HepG2 (cell line): ENCODE measurements around the gene C1orf74. TPM values are rescaled to one million over a fixed set of nuclear protein-coding genes. Genes with fewer than 3 reads are reported as not detected.

Source experiments
- ATAC-seq: fragments of 200-7000 bp; cut with Tn5 transposase; 3 replicates; pipeline ENCODE4 v1.9.1; 2020; ENCODE audit warnings: mild to moderate bottlenecking, moderate library complexity
- BruUV-seq: library from RNA; stranded (reverse); fragments of 400-500 nt; replicated peaks from 2 replicates; lab custom pipeline; 2021; lab: Mats Ljungman, UMichigan
- CTCF ChIA-PET: fragments of 300-600 bp; formaldehyde crosslinking; extraction: SDS; loops from one replicate; lab custom pipeline; 2021; ENCODE audit warnings: low total read pairs, inconsistent platforms, low intra/inter-chr PET ratio; lab: Yijun Ruan, JAX
- POLR2A ChIA-PET: fragments of 350-600 bp; sonication (Branson Sonifier 250); formaldehyde crosslinking; loops from one replicate; lab custom pipeline; 2020; ENCODE audit warnings: antibody characterized with exemption, inconsistent platforms; lab: Yijun Ruan, JAX
- DNase-seq: peaks from one replicate; pipeline ENCODE4 v3.0.0-alpha.2; 2015; ENCODE audit warnings: low spot score
- FAIRE-seq: peaks from 3 replicates; lab custom pipeline; 2011; peaks lifted over from hg19 to GRCh38; lab: Jason Lieb, UNC
- H2AFZ ChIP-seq: one replicate; pipeline ENCODE4 v1.6.1; 2011; ENCODE audit warnings: low read length, inconsistent platforms
- H3K27ac ChIP-seq: fragments of 300-600 bp; 3 replicates; pipeline ENCODE4 v1.8.0; 2011; ENCODE audit warnings: mixed run types, mild to moderate bottlenecking, mixed read lengths, low read length, inconsistent platforms; ENCODE audit not compliant: insufficient read depth; ENCODE audit errors: extremely low read length
- H3K27me3 ChIP-seq, 2 experiments: fragments of 200-600 bp in 1 of 2; 2 replicates in 1 of 2; 3 replicates in 1 of 2; pipeline versions ENCODE4 v1.6.0 to v1.8.0; 2011; ENCODE audit warnings: low read length in 2 of 2, mild to moderate bottlenecking in 2 of 2, moderate library complexity in 2 of 2, inconsistent platforms in 1 of 2; ENCODE audit not compliant: insufficient read depth in 2 of 2, control insufficient read depth in 1 of 2
- H3K36me3 ChIP-seq, 2 experiments: fragments of 200-600 bp in 1 of 2; replicated peaks in 1 of 2; 2 replicates in 1 of 2; 3 replicates in 1 of 2; pipeline versions ENCODE4 v1.5.1 to v1.8.0; 2011; ENCODE audit warnings: low read length in 2 of 2, inconsistent platforms in 1 of 2; ENCODE audit not compliant: insufficient read depth in 2 of 2, control insufficient read depth in 1 of 2
- H3K4me1 ChIP-seq: 2 replicates; pipeline ENCODE4 v1.5.1; 2012; ENCODE audit warnings: low read length, inconsistent platforms; ENCODE audit not compliant: insufficient read depth
- H3K4me2 ChIP-seq: 2 replicates; pipeline ENCODE4 v1.6.0; 2011; ENCODE audit warnings: low read depth, low read length, inconsistent platforms
- H3K4me3 ChIP-seq, 3 experiments: fragments of 200-600 bp in 1 of 3; sonication (generic), shearing (Covaris generic) in 1 of 3; replicated peaks in 1 of 3; 2 replicates each; pipeline ENCODE4 v1.5.1; 2011 to 2016; ENCODE audit warnings: low read length in 3 of 3, inconsistent platforms in 2 of 3, low read depth in 2 of 3, mild to moderate bottlenecking in 2 of 3, control low read depth in 1 of 3, mixed read lengths in 1 of 3; ENCODE audit not compliant: insufficient read depth in 1 of 3
- H3K79me2 ChIP-seq: one replicate; pipeline ENCODE4 v1.6.1; 2011; ENCODE audit warnings: low read length, inconsistent platforms; ENCODE audit not compliant: insufficient read depth
- H3K9ac ChIP-seq: 2 replicates; pipeline ENCODE4 v1.6.0; 2011; ENCODE audit warnings: mild to moderate bottlenecking, low read depth, low read length, inconsistent platforms; ENCODE audit not compliant: insufficient read depth
- H3K9me3 ChIP-seq: 2 replicates; pipeline ENCODE4 v1.5.1; 2012; ENCODE audit warnings: mild to moderate bottlenecking, low read length
- H4K20me1 ChIP-seq: 2 replicates; pipeline ENCODE4 v1.6.0; 2011; ENCODE audit warnings: inconsistent platforms, mild to moderate bottlenecking, low read length, moderate library complexity; ENCODE audit not compliant: insufficient read depth
- CBX5 ChIP-seq: sonication (generic); formaldehyde crosslinking; IDR thresholded peaks from 2 replicates; pipeline ENCODE4 v1.4.0; 2020; ENCODE audit warnings: missing genetic modification reagents, borderline replicate concordance
- MTA3 ChIP-seq: sonication (generic); formaldehyde crosslinking; IDR thresholded peaks from 2 replicates; pipeline ENCODE4 v1.4.0; 2020; ENCODE audit warnings: missing genetic modification reagents
- NR1H2 ChIP-seq: sonication (generic); formaldehyde crosslinking; IDR thresholded peaks from 2 replicates; pipeline ENCODE4 v1.8.1; 2022; ENCODE audit warnings: low read depth, missing genetic modification reagents, borderline replicate concordance
- ZNF552 ChIP-seq: sonication (generic); formaldehyde crosslinking; IDR thresholded peaks from 2 replicates; pipeline ENCODE4 v1.9.0; 2022; ENCODE audit warnings: missing genetic modification reagents, mild to moderate bottlenecking, borderline replicate concordance
- ZNF615 ChIP-seq: sonication (generic); formaldehyde crosslinking; IDR thresholded peaks from 2 replicates; pipeline ENCODE4 v1.5.0; 2020; ENCODE audit warnings: mild to moderate bottlenecking, missing genetic modification reagents, borderline replicate concordance
- ZSCAN20 ChIP-seq: sonication (generic); formaldehyde crosslinking; IDR thresholded peaks from 2 replicates; pipeline ENCODE4 v1.4.0; 2020; ENCODE audit warnings: missing genetic modification reagents, mild to moderate bottlenecking, borderline replicate concordance
- ZSCAN31 ChIP-seq: sonication (generic); formaldehyde crosslinking; IDR thresholded peaks from 2 replicates; pipeline ENCODE4 v1.5.0; 2020; ENCODE audit warnings: low read depth, mild to moderate bottlenecking, missing genetic modification reagents
- WGBS: methylation state at CpG from one replicate; pipeline ENCODE4 v1.1.6; 2017; ENCODE audit warnings: low lambda C conversion rate; 5-methylcytosine and 5-hydroxymethylcytosine counted together
- in situ Hi-C: cut with HindIII; loops from 2 replicates; pipeline ENCODE4 v1.10.0; 2017; ENCODE audit warnings: low pct_unique_long_range_greater_than_20kb; ENCODE audit not compliant: extremely low pct_ligation_motif_present
- intact Hi-C: fragments of 100-400 bp; cut with micrococcal nuclease; formaldehyde crosslinking; loops from one replicate; pipeline ENCODE4 v1.10.0; 2022; ENCODE audit not compliant: unreplicated experiment
- polyA plus RNA-seq, 8 experiments: library from polyadenylated mRNA; depleted of rRNA in 3 of 8; stranded (reverse) in 7 of 8; unstranded in 1 of 8; fragments of >200 nt; fragmentation: Illumina TruSeq in 4 of 8; extraction: Trizol in 4 of 8; gene quantifications; 2 replicates each; pipeline versions ENCODE4 v1.2.1 to v1.2.3, GENCODE V29; 2011 to 2016; ENCODE audit warnings: low read depth in 4 of 8, missing spikeins in 1 of 8, mixed read lengths in 1 of 8; ENCODE audit not compliant: insufficient read depth in 1 of 8
- total RNA-seq, 5 experiments: library from RNA; depleted of rRNA; stranded (reverse); fragments of >200 nt; fragmentation: Illumina TruSeq; extraction: Trizol; gene quantifications; 2 replicates each; pipeline ENCODE4 v1.2.3, GENCODE V29; 2016; ENCODE audit warnings: low read depth in 1 of 5
- TF ChIP-seq, protein P1 (sequence below): sonication (generic); formaldehyde crosslinking; IDR thresholded peaks from 2 replicates; pipeline ENCODE4 v1.4.0; 2020; ENCODE audit warnings: missing genetic modification reagents, borderline replicate concordance
- TF ChIP-seq, protein P2 (sequence below): sonication (generic); formaldehyde crosslinking; IDR thresholded peaks from 2 replicates; pipeline ENCODE4 v1.9.0; 2021; ENCODE audit warnings: missing genetic modification reagents, borderline replicate concordance

C1orf74 gene
- total and polyA plus RNA-seq, 2 of the 13 experiments (the other 11 are each of a cell fraction or from before 2014, with no cell fraction given): 0.33 to 0.71 TPM

DNA sequence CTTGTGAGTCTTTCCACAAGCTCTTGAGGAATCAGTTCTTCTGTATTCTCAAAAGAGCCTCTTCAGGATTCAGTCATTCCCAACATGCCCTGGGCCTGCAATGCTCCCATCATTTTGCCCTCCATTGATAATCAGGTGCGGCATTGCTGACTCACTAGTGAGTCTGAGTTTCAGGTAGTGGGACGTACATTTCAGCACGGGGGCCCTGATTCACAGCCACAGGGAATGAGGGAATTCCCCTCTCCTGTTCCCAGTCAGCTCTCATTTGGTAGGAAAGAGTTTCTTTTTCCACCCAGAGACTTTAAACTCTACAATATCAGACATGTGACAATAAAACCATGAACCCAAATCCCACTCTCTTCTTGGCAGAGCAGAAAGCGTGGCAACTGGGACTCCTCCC lies 25.3 kb upstream of the C1orf74 start:
- no TSS peak for BruUV-seq
- Histone ChIP-seq H3K4me3 (no peak overlapping the region), H3K36me3 (no peaks in the 10 kb centered on the region), H4K20me1 (no peaks in the 10 kb centered on the region), H3K9ac (no peak overlapping the region), H3K79me2 (no peaks in the 10 kb centered on the region), H2AFZ (no peak overlapping the region), H3K27ac (no peak overlapping the region), H3K4me1 (peaks cover 15% of the 10 kb centered on the region)
- intact Hi-C loops: no loop called here
- ATAC-seq: no peak
- POLR2A ChIA-PET: no interaction called here
- DNase-seq: no peak
- FAIRE-seq: no peak
- TF ChIP-seq ZSCAN20 (CRISPR knock-in tag) (no peak), ZSCAN31 (CRISPR knock-in tag) (no peak), ZNF615 (CRISPR knock-in tag) (no peak), NR1H2 (CRISPR knock-in tag) (no peak)
- TF ChIP-seq, all 625 proteins: peak for 0
- WGBS: 41% methylated on average over 4 of the region's 4 CpGs
- H3K27me3 ChIP-seq: peaks cover 0 to 5% of the 10 kb centered on the region in 2 experiments; a peak in 1 of 5 replicates
- H3K4me2 ChIP-seq: no peak overlapping the region
- in situ Hi-C loops: no loop called here
- CTCF ChIA-PET: no interaction called here
- no peaks in the 10 kb centered on the region for H3K9me3 ChIP-seq

DNA sequence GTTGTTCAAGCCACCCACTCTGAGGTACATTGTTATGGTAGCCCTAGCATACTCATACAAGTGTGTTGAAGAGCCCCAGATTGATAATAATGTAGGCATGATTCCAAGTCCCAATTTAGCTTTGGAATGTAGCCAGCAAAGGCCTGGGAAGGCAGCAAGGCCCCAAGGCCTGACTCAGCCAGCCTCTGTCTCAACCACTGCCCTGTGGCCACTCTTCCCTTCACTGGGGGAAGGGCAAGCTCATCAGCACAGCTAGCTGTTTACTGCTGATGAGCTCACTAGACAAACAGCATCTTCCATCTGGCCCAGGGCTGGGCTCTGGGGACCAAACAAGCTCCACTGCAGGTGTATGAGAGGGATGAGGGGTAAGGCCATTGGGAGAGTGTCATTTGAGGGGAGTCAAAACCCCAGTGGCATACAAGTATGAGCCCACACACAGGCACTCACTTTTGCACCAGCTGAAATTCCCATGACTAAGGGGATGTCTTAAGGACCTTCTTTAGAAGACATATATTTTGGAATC lies 23.8 kb upstream of the C1orf74 start:
- peaks cover 0 to 9% of the 10 kb centered on the region in 2 experiments; a peak in 1 of 5 replicates for H3K27me3 ChIP-seq
- DNase-seq: peak; percentile 15
- H3K9me3 ChIP-seq: no peaks in the 10 kb centered on the region
- BruUV-seq: no TSS peak
- no peak overlapping the region for H2AFZ ChIP-seq
- H4K20me1 ChIP-seq: no peaks in the 10 kb centered on the region
- FAIRE-seq: no peak
- H3K27ac ChIP-seq: no peak overlapping the region
- H3K79me2 ChIP-seq: no peaks in the 10 kb centered on the region
- no peak overlapping the region for H3K4me2 ChIP-seq
- ChIA-PET POLR2A (no interaction called here), CTCF (no interaction called here)
- intact Hi-C loops (no loop called here), in situ Hi-C loops (no loop called here)
- H3K4me1 ChIP-seq: peaks cover under 1% of the 10 kb centered on the region; the same call in 1 of the 2 replicates
- H3K9ac ChIP-seq: no peak overlapping the region
- no peaks in the 10 kb centered on the region for H3K36me3 ChIP-seq
- ATAC-seq: peak; percentile 71
- no peak overlapping the region for H3K4me3 ChIP-seq
- TF ChIP-seq MTA3 (CRISPR knock-in tag) (no peak), CBX5 (CRISPR knock-in tag) (no peak), ZNF552 (CRISPR knock-in tag) (no peak)
- TF ChIP-seq, protein P1, sequence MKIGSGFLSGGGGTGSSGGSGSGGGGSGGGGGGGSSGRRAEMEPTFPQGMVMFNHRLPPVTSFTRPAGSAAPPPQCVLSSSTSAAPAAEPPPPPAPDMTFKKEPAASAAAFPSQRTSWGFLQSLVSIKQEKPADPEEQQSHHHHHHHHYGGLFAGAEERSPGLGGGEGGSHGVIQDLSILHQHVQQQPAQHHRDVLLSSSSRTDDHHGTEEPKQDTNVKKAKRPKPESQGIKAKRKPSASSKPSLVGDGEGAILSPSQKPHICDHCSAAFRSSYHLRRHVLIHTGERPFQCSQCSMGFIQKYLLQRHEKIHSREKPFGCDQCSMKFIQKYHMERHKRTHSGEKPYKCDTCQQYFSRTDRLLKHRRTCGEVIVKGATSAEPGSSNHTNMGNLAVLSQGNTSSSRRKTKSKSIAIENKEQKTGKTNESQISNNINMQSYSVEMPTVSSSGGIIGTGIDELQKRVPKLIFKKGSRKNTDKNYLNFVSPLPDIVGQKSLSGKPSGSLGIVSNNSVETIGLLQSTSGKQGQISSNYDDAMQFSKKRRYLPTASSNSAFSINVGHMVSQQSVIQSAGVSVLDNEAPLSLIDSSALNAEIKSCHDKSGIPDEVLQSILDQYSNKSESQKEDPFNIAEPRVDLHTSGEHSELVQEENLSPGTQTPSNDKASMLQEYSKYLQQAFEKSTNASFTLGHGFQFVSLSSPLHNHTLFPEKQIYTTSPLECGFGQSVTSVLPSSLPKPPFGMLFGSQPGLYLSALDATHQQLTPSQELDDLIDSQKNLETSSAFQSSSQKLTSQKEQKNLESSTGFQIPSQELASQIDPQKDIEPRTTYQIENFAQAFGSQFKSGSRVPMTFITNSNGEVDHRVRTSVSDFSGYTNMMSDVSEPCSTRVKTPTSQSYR (CRISPR knock-in tag): peak; percentile 27; the same call in 1 of the 2 replicates
- TF ChIP-seq, protein P2, sequence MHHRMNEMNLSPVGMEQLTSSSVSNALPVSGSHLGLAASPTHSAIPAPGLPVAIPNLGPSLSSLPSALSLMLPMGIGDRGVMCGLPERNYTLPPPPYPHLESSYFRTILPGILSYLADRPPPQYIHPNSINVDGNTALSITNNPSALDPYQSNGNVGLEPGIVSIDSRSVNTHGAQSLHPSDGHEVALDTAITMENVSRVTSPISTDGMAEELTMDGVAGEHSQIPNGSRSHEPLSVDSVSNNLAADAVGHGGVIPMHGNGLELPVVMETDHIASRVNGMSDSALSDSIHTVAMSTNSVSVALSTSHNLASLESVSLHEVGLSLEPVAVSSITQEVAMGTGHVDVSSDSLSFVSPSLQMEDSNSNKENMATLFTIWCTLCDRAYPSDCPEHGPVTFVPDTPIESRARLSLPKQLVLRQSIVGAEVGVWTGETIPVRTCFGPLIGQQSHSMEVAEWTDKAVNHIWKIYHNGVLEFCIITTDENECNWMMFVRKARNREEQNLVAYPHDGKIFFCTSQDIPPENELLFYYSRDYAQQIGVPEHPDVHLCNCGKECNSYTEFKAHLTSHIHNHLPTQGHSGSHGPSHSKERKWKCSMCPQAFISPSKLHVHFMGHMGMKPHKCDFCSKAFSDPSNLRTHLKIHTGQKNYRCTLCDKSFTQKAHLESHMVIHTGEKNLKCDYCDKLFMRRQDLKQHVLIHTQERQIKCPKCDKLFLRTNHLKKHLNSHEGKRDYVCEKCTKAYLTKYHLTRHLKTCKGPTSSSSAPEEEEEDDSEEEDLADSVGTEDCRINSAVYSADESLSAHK: no peak
